Stimulated activated CD8-positive, alpha-beta memory T cell treated with anti-CD3 and anti-CD28 coated beads, Interleukin-2, amount 100 ng/mL, for 48 hours (primary cell): ENCODE measurements around the gene ORM2.
"Not testable (repeated sequence)": the region's sequence is repeated elsewhere in the genome, so short reads cannot be mapped to it uniquely, and the experiment has no call there.

Source experiments
- DNase-seq, 2 donors: peaks; one replicate each; pipeline ENCODE4 v3.0.0-alpha.2; 2020; ENCODE audit warnings: low read depth in 2 of 2

ORM2 gene

GRCh38 chr9:114329625-114330022 is at the start of gene ORM2:
ORM2 (plus strand) TSS chr9:114329869; CDS start chr9:114329905, 36 bp downstream.
- not testable (repeated sequence) for DNase-seq

GRCh38 chr9:114280636-114281472 is 48.8 kb upstream of the ORM2 start:
- DNase-seq = no peak

- DNase-seq = no peak
These were observed 48.1 kb upstream of the ORM2 start for GRCh38 chr9:114281473-114282103.

GRCh38 chr9:114282104-114282485 is 47.6 kb upstream of the ORM2 start:
- DNase-seq = no peak

- DNase-seq = no peak
These were observed 47.2 kb upstream of the ORM2 start for GRCh38 chr9:114282507-114282906.

GRCh38 chr9:114282926-114283325 is 46.7 kb upstream of the ORM2 start:
- peak in 1 of 2 donors; percentile 19 for DNase-seq

GRCh38 chr9:114283551-114284111 is 46.0 kb upstream of the ORM2 start:
- DNase-seq = no peak

- DNase-seq = no peak
These were observed 45.2 kb upstream of the ORM2 start for GRCh38 chr9:114284316-114285060.

- DNase-seq = no peak
These were observed 44.4 kb upstream of the ORM2 start for GRCh38 chr9:114285166-114285867.

GRCh38 chr9:114286146-114286679 is 43.5 kb upstream of the ORM2 start:
- no peak for DNase-seq

- no peak for DNase-seq
These were observed 42.5 kb upstream of the ORM2 start for GRCh38 chr9:114287001-114287762.

GRCh38 chr9:114287763-114288192 is 41.9 kb upstream of the ORM2 start:
- no peak for DNase-seq

GRCh38 chr9:114288193-114289091 is 41.2 kb upstream of the ORM2 start:
- DNase-seq = no peak

GRCh38 chr9:114289106-114289505 is 40.6 kb upstream of the ORM2 start:
- DNase-seq = no peak

GRCh38 chr9:114289571-114290481 is 39.8 kb upstream of the ORM2 start:
- no peak for DNase-seq

- DNase-seq = no peak
These were observed 39.1 kb upstream of the ORM2 start for GRCh38 chr9:114290561-114290986.

GRCh38 chr9:114291064-114291474 is 38.6 kb upstream of the ORM2 start:
- DNase-seq = peak; percentile 46 to 62

- DNase-seq = no peak
These were observed 37.6 kb upstream of the ORM2 start for GRCh38 chr9:114291886-114292590.
